A549 (cell line): ENCODE results near the gene ARHGAP22. TPM values are rescaled to one million over a fixed set of nuclear protein-coding genes. Genes with fewer than 3 reads are reported as not detected.
A peak's percentile ranks its signal among the peaks of the same experiment; 100 is the strongest.

Source experiments
- ATAC-seq, 2 experiments: fragments of 200-7000 bp in 1 of 2; fragments of >200 bp in 1 of 2; cut with Nextera tagmentation in 1 of 2; cut with Tn5 transposase in 1 of 2; 3 replicates each; pipeline versions ENCODE4 v1.8.0 to v1.9.1; 2018 to 2020; ENCODE audit warnings: mild to moderate bottlenecking in 1 of 2, moderate library complexity in 1 of 2
- CTCF ChIA-PET: fragments of 300-600 bp; sonication (Branson Sonifier 250); formaldehyde crosslinking; extraction: SDS; loops from one replicate; lab custom pipeline; 2021; ENCODE audit warnings: antibody characterized with exemption, inconsistent platforms; lab: Yijun Ruan, JAX
- POLR2A ChIA-PET: fragments of 350-600 bp; formaldehyde crosslinking; extraction: SDS; loops from one replicate; lab custom pipeline; 2021; ENCODE audit warnings: antibody characterized with exemption, inconsistent platforms; lab: Yijun Ruan, JAX
- DNase-seq, 2 experiments: peaks; one replicate each; pipeline versions ENCODE4 v3.0.0 to v3.0.0-alpha.2; 2011 to 2016; ENCODE audit warnings: low read depth in 1 of 2, low spot score in 1 of 2
- FAIRE-seq: peaks from 2 replicates; lab custom pipeline; 2011; peaks lifted over from hg19 to GRCh38; lab: Jason Lieb, UNC
- H3K27ac ChIP-seq, 2 experiments: fragments of >200 bp; sonication (Bioruptor Twin); formaldehyde crosslinking; 3 replicates each; pipeline ENCODE4 v1.5.1; 2016 to 2017
- H3K4me1 ChIP-seq: fragments of >200 bp; sonication (Bioruptor Twin); formaldehyde crosslinking; 3 replicates; pipeline ENCODE4 v1.6.1; 2016
- H3K4me2 ChIP-seq: fragments of >200 bp; sonication (Bioruptor Twin); formaldehyde crosslinking; 3 replicates; pipeline ENCODE4 v1.6.1; 2016
- H3K4me3 ChIP-seq: fragments of >200 bp; sonication (Bioruptor Twin); formaldehyde crosslinking; 3 replicates; pipeline ENCODE4 v1.5.1; 2016
- H3K9me3 ChIP-seq: fragments of >200 bp; sonication (Bioruptor Twin); formaldehyde crosslinking; 3 replicates; pipeline ENCODE4 v1.6.1; 2016
- CBX8 ChIP-seq: fragments of 200-600 bp; sonication (generic); IDR thresholded peaks from 2 replicates; pipeline ENCODE4 v1.6.1; 2016
- CEBPB ChIP-seq, 2 experiments: fragments of >200 bp in 1 of 2; sonication (Bioruptor Twin) in 1 of 2; formaldehyde crosslinking in 1 of 2; IDR thresholded peaks; 2 replicates each; pipeline ENCODE4 v1.6.1; 2012 to 2016
- EHF ChIP-seq: fragments of 250-450 bp; sonication (Bioruptor Pico); IDR thresholded peaks from 2 replicates; pipeline ENCODE4 v1.5.0; 2020; ENCODE audit warnings: mild to moderate bottlenecking
- EHMT2 ChIP-seq: fragments of 200-600 bp; sonication (generic); IDR thresholded peaks from 2 replicates; pipeline ENCODE4 v1.6.1; 2016; ENCODE audit warnings: antibody characterized with exemption, low read depth, mild to moderate bottlenecking, moderate library complexity
- EP300 ChIP-seq, 2 experiments: fragments of >200 bp; sonication (Bioruptor Twin); formaldehyde crosslinking; IDR thresholded peaks; 2 replicates in 1 of 2; 3 replicates in 1 of 2; pipeline ENCODE4 v1.6.1; 2016 to 2017
- FOSL2 ChIP-seq, 2 experiments: fragments of 450-650 bp in 1 of 2; fragments of >200 bp in 1 of 2; sonication (Bioruptor Twin) in 1 of 2; formaldehyde crosslinking; IDR thresholded peaks; 2 replicates each; pipeline versions ENCODE4 v1.5.0 to v1.6.1; 2016 to 2020; ENCODE audit warnings: mild to moderate bottlenecking in 1 of 2, moderate library complexity in 1 of 2
- FOXS1 ChIP-seq: fragments of 250-450 bp; sonication (Bioruptor Pico); IDR thresholded peaks from 2 replicates; pipeline ENCODE4 v1.5.0; 2020; ENCODE audit warnings: mild to moderate bottlenecking, moderate library complexity
- HDAC2 ChIP-seq: fragments of 200-600 bp; sonication (generic); IDR thresholded peaks from 2 replicates; pipeline ENCODE4 v1.6.1; 2016
- HEYL ChIP-seq: fragments of 250-450 bp; sonication (Bioruptor Pico); IDR thresholded peaks from 2 replicates; pipeline ENCODE4 v1.8.0; 2021; ENCODE audit warnings: mild to moderate bottlenecking, moderate library complexity
- HOXA7 ChIP-seq: fragments of 250-450 bp; sonication (Bioruptor Pico); IDR thresholded peaks from 2 replicates; pipeline ENCODE4 v1.5.0; 2020; ENCODE audit warnings: mild to moderate bottlenecking, moderate library complexity
- HOXB13 ChIP-seq: fragments of 250-450 bp; sonication (Bioruptor Pico); IDR thresholded peaks from 2 replicates; pipeline ENCODE4 v1.5.0; 2020; ENCODE audit warnings: low read depth, mild to moderate bottlenecking, moderate library complexity
- HOXB5 ChIP-seq: fragments of 250-450 bp; sonication (Bioruptor Pico); IDR thresholded peaks from 2 replicates; pipeline ENCODE4 v1.5.0; 2020; ENCODE audit warnings: mild to moderate bottlenecking, moderate library complexity
- MAFK ChIP-seq: fragments of 450-650 bp; IDR thresholded peaks from 2 replicates; pipeline ENCODE4 v1.6.1; 2014; ENCODE audit not compliant: partially characterized antibody
- MAZ ChIP-seq: fragments of 150-350 bp; IDR thresholded peaks from 2 replicates; pipeline ENCODE4 v1.6.1; 2014; ENCODE audit warnings: antibody characterized with exemption, low read depth, low read length, borderline replicate concordance
- MYC ChIP-seq: IDR thresholded peaks from 2 replicates; pipeline ENCODE4 v1.6.1; 2012; ENCODE audit warnings: mild to moderate bottlenecking, inconsistent platforms, low read length, improper control_type of control experiment, borderline replicate concordance
- NPAS2 ChIP-seq: fragments of 250-450 bp; sonication (Bioruptor Pico); IDR thresholded peaks from 2 replicates; pipeline ENCODE4 v1.8.0; 2022; ENCODE audit warnings: mild to moderate bottlenecking, moderate library complexity, borderline replicate concordance
- NR3C1 ChIP-seq: fragments of >200 bp; sonication (Bioruptor Twin); formaldehyde crosslinking; IDR thresholded peaks from 3 replicates; pipeline ENCODE4 v1.6.1; 2017
- PHF8 ChIP-seq: fragments of 200-600 bp; sonication (generic); IDR thresholded peaks from 2 replicates; pipeline ENCODE4 v1.6.1; 2016; ENCODE audit warnings: low read depth, mild to moderate bottlenecking, antibody characterized with exemption, moderate library complexity, borderline replicate concordance
- POLR2A ChIP-seq: IDR thresholded peaks from 2 replicates; pipeline ENCODE4 v1.6.1; 2012; ENCODE audit warnings: mild to moderate bottlenecking, low read length
- POLR2AphosphoS2 ChIP-seq: conservative IDR thresholded peaks from 2 replicates; pipeline ENCODE4 v1.6.1; 2012; ENCODE audit warnings: low read length, improper control_type of control experiment, inconsistent platforms
- RARB ChIP-seq: fragments of 250-450 bp; sonication (Bioruptor Pico); IDR thresholded peaks from 2 replicates; pipeline ENCODE4 v1.8.0; 2021; ENCODE audit warnings: mild to moderate bottlenecking, moderate library complexity
- ZC3H11A ChIP-seq: fragments of 450-650 bp; IDR thresholded peaks from 2 replicates; pipeline ENCODE4 v1.6.1; 2014; ENCODE audit warnings: antibody characterized with exemption, mild to moderate bottlenecking
- WGBS: methylation state at CpG from one replicate; pipeline ENCODE4 v1.1.6; 2017; ENCODE audit errors: missing lambda C conversion rate; 5-methylcytosine and 5-hydroxymethylcytosine counted together
- polyA plus RNA-seq, 4 experiments: library from polyadenylated mRNA; depleted of rRNA in 3 of 4; stranded (reverse); fragments of >200 nt; fragmentation: RNase III in 1 of 4; extraction: RNeasy Plus Mini Kit Qiagen cat#74134 plus additional on column Dnase treatment in 1 of 4; gene quantifications; 2 replicates in 3 of 4; 3 replicates in 1 of 4; pipeline ENCODE4 v1.2.3, GENCODE V29; 2011 to 2017
- TF ChIP-seq, protein P1 (sequence below): fragments of >200 bp; sonication (Bioruptor Twin); formaldehyde crosslinking; IDR thresholded peaks from 3 replicates; pipeline ENCODE4 v1.6.1; 2016
- TF ChIP-seq, protein P2 (sequence below): fragments of 150-350 bp; IDR thresholded peaks from 2 replicates; pipeline ENCODE4 v1.6.1; 2014; ENCODE audit warnings: low read depth, mild to moderate bottlenecking, low read length
- TF ChIP-seq, protein P3 (sequence below): fragments of 450-650 bp; IDR thresholded peaks from 2 replicates; pipeline ENCODE4 v1.6.1; 2014; ENCODE audit warnings: antibody characterized with exemption

Gene ARHGAP22
- polyA plus RNA-seq, 2 of the 4 experiments (the other 2 are of a cell fraction): 1.9 to 3.2 TPM

DNA sequence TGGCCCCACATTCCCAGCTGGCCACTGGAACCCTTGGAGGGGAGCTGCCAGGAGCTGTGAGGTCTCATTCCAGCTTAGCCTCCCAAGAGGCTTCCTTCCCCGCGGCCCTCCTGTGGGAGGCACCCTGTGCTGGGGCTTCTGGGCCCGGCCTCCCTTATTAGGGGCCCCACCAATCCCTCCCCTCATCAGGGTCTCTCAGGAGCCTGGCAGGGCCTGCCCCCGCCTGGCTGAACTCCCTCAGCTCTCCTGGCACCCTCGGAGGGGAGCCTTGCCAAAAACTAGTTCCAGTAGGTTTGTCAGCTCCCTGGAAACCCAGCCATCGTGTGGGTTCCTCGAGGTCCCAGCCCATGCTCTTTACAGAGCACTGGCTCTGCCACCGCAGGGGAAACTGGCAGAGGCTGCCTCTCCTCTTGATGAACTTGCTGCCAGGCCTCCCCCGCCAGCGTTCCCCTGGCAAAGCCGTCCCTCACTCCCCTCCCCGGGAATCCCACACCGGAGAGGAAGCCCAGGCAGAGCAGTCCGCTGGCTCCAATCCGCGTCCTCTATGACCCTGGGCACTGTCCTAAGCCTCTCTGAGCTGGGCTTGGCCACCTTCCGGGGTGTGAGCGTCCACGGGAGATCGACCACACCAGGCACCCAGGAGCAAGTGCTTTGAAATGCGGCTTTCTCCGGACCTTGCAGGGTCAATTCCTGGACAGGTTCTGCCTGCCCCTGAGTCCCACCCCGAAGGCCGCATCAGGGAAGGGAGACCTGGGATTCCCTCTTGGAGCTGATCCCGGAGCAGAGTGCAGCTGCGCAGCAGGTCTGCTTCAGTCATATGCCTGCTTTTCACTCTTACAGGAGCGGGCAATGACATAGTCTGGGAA is 139.8 kb downstream of the ARHGAP22 start:
- POLR2A ChIA-PET: no interaction called here
- DNase-seq: no peak
- no peak overlapping the region for H3K4me3 ChIP-seq
- H3K4me2 ChIP-seq: no peak overlapping the region
- no peaks in the 10 kb centered on the region for H3K9me3 ChIP-seq
- TF ChIP-seq POLR2AphosphoS2 (no peak), FOXS1 (CRISPR knock-in tag) (no peak), EP300 (IDR thresholded peaks at IDR 0.05) (no peak), ZC3H11A (no peak), PHF8 (no peak), NPAS2 (no peak)
- TF ChIP-seq, protein P1, sequence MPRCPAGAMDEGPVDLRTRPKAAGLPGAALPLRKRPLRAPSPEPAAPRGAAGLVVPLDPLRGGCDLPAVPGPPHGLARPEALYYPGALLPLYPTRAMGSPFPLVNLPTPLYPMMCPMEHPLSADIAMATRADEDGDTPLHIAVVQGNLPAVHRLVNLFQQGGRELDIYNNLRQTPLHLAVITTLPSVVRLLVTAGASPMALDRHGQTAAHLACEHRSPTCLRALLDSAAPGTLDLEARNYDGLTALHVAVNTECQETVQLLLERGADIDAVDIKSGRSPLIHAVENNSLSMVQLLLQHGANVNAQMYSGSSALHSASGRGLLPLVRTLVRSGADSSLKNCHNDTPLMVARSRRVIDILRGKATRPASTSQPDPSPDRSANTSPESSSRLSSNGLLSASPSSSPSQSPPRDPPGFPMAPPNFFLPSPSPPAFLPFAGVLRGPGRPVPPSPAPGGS: no peak
- WGBS: 95% methylated on average over 27 of the region's 27 CpGs
- H3K27ac ChIP-seq: no peak overlapping the region
- no peak for FAIRE-seq
- no peaks in the 10 kb centered on the region for H3K4me1 ChIP-seq
- CTCF ChIA-PET: interaction anchor here (0.8 to 1.1 kb wide), 2 partner anchors 10 to 193 kb away, joined by 3 read pairs; no protein-coding TSS in a partner anchor
- ATAC-seq: peak in 1 of 2 experiments; percentile 15; a peak in 1 of 6 replicates

DNA sequence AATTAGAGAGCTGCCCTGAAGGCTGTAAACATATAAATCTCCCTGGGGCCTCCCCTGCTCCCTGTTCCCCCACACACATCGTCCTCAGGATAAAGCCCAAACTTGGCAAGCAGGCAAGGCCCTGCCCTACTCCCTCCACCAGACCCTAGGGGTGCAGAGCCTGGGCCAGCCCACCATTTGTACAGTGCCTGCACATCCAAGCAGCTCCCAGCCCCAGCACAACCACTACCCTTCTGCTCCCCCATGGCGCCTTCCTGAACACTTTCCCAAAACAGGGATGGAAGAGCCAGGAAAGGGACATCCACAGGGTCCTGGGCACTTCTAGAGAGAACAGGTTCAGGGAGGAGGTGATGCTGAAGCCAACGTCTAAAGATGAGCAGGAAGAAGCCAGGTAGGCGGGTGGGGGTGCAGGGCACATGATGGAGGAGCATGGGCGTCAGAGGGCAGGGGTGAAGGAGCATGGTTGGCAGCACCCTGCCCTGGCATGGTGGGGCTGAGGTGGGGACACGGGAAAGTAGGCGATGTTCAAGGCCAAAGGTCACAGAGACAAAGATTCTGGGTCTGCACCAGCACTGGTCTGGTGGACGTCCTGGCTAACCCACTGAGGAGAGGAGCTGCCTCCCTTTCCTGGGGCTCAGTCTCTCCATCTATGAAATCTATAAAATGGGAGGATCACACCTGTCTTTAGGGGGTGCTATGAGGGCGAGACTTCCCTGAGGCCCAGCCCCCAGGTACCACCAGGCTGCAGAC is 140.6 kb downstream of the ARHGAP22 start:
- Histone ChIP-seq H3K4me1 (no peaks in the 10 kb centered on the region), H3K4me2 (no peak overlapping the region), H3K4me3 (no peak overlapping the region), H3K9me3 (no peaks in the 10 kb centered on the region), H3K27ac (no peak overlapping the region)
- POLR2A ChIA-PET: no interaction called here
- no peak for DNase-seq
- FAIRE-seq: no peak
- CTCF ChIA-PET: interaction anchor here (0.8 to 0.9 kb wide), 2 partner anchors 53 to 194 kb away, joined by 3 read pairs; no protein-coding TSS in a partner anchor
- WGBS: 83% methylated on average over 8 of the region's 9 CpGs
- TF ChIP-seq RARB (CRISPR knock-in tag) (no peak), HOXB13 (no peak), HOXA7 (CRISPR knock-in tag) (no peak), POLR2A (no peak), EHMT2 (no peak), MAFK (no peak), CBX8 (no peak), FOSL2 (IDR thresholded peaks at IDR 0.05) (no peak), FOSL2 (CRISPR knock-in tag; IDR thresholded peaks at IDR 0.05) (no peak), MAZ (no peak), HEYL (CRISPR knock-in tag) (no peak), HOXB5 (CRISPR knock-in tag) (no peak), POLR2AphosphoS2 (no peak), MYC (no peak), HDAC2 (no peak), NR3C1 (no peak), EHF (CRISPR knock-in tag) (no peak), CEBPB (IDR thresholded peaks at IDR 0.05) (no peak)
- TF ChIP-seq, protein P2, sequence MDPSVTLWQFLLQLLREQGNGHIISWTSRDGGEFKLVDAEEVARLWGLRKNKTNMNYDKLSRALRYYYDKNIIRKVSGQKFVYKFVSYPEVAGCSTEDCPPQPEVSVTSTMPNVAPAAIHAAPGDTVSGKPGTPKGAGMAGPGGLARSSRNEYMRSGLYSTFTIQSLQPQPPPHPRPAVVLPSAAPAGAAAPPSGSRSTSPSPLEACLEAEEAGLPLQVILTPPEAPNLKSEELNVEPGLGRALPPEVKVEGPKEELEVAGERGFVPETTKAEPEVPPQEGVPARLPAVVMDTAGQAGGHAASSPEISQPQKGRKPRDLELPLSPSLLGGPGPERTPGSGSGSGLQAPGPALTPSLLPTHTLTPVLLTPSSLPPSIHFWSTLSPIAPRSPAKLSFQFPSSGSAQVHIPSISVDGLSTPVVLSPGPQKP: no peak
- TF ChIP-seq, protein P3, sequence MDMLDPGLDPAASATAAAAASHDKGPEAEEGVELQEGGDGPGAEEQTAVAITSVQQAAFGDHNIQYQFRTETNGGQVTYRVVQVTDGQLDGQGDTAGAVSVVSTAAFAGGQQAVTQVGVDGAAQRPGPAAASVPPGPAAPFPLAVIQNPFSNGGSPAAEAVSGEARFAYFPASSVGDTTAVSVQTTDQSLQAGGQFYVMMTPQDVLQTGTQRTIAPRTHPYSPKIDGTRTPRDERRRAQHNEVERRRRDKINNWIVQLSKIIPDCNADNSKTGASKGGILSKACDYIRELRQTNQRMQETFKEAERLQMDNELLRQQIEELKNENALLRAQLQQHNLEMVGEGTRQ: no peak
- TF ChIP-seq, all 56 proteins: peak for 0
- ATAC-seq: no peak
